ENCODE data around the gene PDCD4. TPM values are rescaled to one million over a fixed set of nuclear protein-coding genes. Genes with fewer than 3 reads are reported as not detected.

The PDCD4 gene
- total and polyA plus RNA-seq, 9 of the 15 experiments (the other 6 are each of a cell fraction or from before 2014, with no cell fraction given), result 12.9 to 44.1 (median 33.7) TPM

- TF ChIP-seq ZMIZ1 (IDR thresholded peaks at IDR 0.05; ENCODE audit: low read depth in 2 of 2, low read length in 2 of 2) (no peak), ZC3H11A (IDR thresholded peaks at IDR 0.05; ENCODE audit: low read depth, low read length) (no peak), KDM5B (IDR thresholded peaks at IDR 0.05; ENCODE audit: insufficient replicate concordance, low read depth, low read length) (no peak), ZKSCAN1 (IDR thresholded peaks at IDR 0.05; ENCODE audit: low read depth, low read length) (no peak), ASH1L (IDR thresholded peaks at IDR 0.05; ENCODE audit: borderline replicate concordance, low read depth, partially characterized antibody) (no peak), ETV1 (tag; conservative IDR thresholded peaks at IDR 0.05; ENCODE audit: low read depth) (no peak), SAFB (IDR thresholded peaks at IDR 0.05; ENCODE audit: borderline replicate concordance, low read depth, low read length) (no peak), MEF2D (tag; conservative IDR thresholded peaks at IDR 0.05; ENCODE audit: low read depth) (no peak; the same call in 1 of the 2 replicates), SREBF2 (CRISPR knock-in tag; IDR thresholded peaks at IDR 0.05) (no peak), RAD21 (CRISPR knock-in tag; conservative IDR thresholded peaks at IDR 0.05 in 1 of 2, IDR thresholded peaks at IDR 0.05 in 1 of 2) (0 out of 4 replicates have a peak, but pooled peaks of 1 of the 2 experiments have one; percentile 3), FOXJ3 (CRISPR knock-in tag; IDR thresholded peaks at IDR 0.05) (no peak), DLX4 (CRISPR knock-in tag; IDR thresholded peaks at IDR 0.05) (no peak), POLR2B (IDR thresholded peaks at IDR 0.05; ENCODE audit: low read depth, partially characterized antibody) (no peak), E2F3 (CRISPR knock-in tag; IDR thresholded peaks at IDR 0.05) (no peak), SMARCC2 (IDR thresholded peaks at IDR 0.05; ENCODE audit: low read depth) (0 out of 2 replicates have a peak, but pooled peaks have one; percentile 23), PKNOX1 (IDR thresholded peaks at IDR 0.05) (no peak), CREB3L1 (IDR thresholded peaks at IDR 0.05; ENCODE audit: borderline replicate concordance, low read depth) (no peak), BRD9 (IDR thresholded peaks at IDR 0.05; ENCODE audit: low read depth, partially characterized antibody) (no peak), ZNF511 (CRISPR knock-in tag; IDR thresholded peaks at IDR 0.05) (no peak), ZNF778 (CRISPR knock-in tag; IDR thresholded peaks at IDR 0.05) (no peak), DIDO1 (tag; IDR thresholded peaks at IDR 0.05; ENCODE audit: low read depth) (no peak)
Observed at GRCh38 chr10:110858297-110858934, 13.3 kb upstream of the PDCD4 start (continued).
